Hematopoietic multipotent progenitor cell treated with erythropoietin and hydrocortisone succinate and interleukin-3 and kit ligand, for 17 days (in vitro differentiated cells): ENCODE results near the gene DNALI1.

Source experiments
- DNase-seq: peaks from one replicate; pipeline ENCODE4 v3.0.0-alpha.2; 2015; ENCODE audit warnings: low spot score

Gene DNALI1

GRCh38 chr1:37602750-37603694 lies 46.3 kb downstream of the DNALI1 start:
- peak; percentile 38 for DNase-seq

DNA sequence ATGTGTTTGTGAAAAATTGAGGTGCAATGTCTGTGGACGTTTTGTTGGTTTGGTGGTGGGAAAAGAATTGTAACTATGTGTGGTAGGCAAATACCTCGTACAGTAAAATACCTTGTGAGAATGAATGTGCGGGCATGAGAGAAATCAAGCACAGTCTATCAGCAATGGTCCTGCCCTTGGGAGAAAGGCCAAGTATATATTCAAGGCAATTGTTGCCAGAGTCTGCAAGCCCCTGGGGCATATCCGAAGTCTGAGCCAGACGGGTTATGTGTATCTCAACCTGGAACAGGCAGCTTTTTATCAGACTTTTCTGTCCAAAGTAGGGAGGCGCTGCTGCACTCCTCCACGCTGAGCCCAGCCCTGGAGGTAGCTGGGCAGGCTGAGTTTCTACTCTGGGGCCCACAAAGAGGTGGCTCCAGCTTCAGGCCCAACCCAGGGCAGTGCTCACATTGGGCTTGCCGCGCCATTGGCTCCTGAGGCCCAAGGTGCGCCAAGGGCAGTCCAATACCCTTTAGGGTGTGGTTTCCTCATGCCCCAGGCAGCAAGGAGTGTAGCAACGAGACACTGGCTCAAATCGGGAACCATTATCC lies 48.4 kb downstream of the DNALI1 start:
- DNase-seq, result no peak

DNA sequence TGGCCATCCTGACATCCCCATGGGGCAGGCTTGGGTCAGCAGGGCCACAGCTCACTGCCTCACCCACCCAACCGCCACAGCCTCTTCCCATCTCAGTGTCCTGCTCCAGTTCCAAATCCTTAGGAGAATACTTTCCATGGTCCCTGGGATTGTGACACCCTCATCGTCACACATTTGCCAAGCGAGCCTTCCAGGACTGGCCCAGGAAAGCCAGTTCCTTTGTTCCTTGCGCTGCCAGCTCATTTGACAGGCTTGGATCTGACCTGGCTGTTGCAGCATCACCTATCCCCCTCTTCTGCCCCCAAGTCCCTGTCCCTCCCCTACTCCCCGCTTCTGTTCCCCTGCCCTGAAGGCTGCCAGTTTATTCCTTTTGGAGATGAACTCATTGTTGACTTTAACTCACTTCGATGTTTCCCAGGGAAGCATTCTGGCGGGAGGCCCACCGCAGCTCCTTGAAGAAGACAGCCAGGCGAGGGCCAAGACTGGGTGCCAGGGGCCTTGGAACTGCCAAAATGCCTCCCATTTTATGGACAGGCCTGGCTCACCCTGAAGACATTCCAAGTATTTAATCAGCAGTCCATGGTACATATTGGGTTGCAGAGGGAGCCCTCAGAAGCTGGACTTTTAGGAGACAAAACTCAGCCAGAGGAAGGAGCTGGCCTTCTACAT lies 49.2 kb downstream of the DNALI1 start:
- no peak for DNase-seq

DNA sequence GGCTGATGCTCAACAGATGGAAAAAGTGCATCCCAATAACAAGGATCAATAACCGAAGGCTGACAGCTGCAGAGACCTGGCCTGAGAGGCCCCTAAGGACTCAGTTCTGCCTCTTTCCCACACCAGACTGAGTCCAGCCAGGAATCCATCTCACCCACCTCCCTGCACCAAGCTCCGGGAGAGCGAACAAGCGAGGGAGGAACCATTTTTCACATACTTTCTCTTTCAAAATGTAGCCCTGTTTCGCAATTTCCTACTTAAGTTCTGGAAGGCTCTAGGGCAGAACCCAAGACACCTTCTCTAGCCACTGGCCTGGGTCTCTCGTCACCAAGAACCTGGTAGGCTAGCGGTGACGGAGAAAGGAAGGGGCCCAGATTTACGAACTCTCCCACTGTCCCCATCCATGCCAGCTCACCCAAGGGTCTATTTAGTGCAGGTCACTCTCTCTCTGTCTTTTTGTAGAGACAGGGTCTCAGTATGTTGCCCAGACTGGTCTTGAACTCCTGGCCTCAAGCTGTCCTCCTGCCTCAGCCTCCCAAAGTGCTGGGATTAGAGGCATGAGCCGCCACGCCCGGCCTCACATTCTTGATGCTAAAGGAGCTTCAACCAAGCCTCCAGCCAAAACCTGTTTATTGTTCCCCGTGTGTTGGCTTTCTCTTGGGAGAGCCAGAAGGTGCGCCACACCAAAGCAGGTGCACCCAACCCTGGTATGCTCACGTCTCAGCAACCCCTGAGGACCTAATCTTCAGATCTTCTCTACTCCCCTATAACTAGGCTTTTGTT lies 49.9 kb downstream of the DNALI1 start:
- DNase-seq, result no peak

- DNase-seq, result no peak
These were observed 52.3 kb downstream of the DNALI1 start for GRCh38 chr1:37609002-37609401.

- DNase-seq, result no peak
These were observed 53.3 kb downstream of the DNALI1 start for GRCh38 chr1:37609994-37610393.

DNA sequence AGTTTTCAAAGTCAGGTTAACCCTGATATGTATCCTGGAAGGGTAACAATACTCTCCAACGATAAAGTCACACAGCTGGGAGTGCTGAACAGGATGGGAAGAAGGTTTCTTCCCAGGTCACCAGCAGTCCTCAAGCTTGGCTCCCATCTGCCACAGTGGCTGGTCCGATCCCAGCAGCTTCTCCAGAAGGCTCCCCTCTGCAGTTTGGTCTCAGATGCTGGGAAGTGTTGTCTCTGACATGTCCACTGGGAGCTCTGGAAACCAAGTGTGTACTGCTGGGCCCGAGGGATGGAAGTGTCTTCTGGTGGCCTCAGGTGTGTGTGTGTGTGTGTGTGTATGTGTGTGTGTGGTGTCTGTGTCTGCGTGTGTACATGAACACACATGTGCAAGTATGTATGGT lies 55.4 kb downstream of the DNALI1 start:
- DNase-seq, result no peak

DNA sequence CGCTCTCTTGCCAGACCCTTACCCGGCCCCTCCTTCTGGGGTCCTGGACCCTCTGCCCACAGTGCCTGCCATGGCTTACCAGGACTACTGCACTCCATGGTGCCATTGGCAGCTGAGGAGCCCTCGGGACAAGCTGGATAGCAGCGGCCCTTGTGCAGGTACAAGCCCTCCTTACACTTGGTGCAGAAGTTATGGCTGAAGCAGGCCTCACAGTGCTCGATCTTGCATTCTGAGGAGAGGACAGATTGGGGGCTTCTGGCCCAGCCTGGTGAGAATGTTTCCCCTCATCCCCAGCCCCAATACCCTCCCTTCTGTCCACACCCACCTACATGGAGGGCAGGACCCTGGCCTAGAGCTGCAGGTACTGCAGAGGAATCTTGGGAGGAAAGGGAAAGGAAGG lies 57.4 kb downstream of the DNALI1 start:
- no peak for DNase-seq

- DNase-seq, result no peak
These were observed 59.6 kb downstream of the DNALI1 start for GRCh38 chr1:37616330-37616729.
